ENCODE measurements around the gene CAMK2B.

Gene CAMK2B

DNA sequence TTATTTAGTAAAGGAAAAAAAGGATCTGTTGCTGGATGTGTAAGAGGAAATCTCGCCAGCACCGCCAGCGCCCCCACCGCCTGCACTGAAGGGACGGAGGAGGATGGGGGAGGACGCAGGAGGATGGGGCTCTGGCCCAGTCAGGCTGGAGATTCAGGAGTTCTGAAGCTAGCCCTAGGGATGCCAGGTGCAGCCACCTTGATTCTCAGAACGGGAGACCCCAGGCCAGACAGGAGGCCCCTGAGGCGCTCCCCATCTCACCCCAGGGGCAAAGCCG, 1.3 kb downstream of the CAMK2B start:
- TF ChIP-seq ZNF274 (IDR thresholded peaks at IDR 0.05; ENCODE audit: low read depth, low read length): no peak
- H3K4me3 ChIP-seq (ENCODE audit: low read length): no peak overlapping the region

- no peak overlapping the region for H3K4me3 ChIP-seq (ENCODE audit: low read length)
- TF ChIP-seq ZNF274 (IDR thresholded peaks at IDR 0.05; ENCODE audit: low read depth, low read length): no peak
Observed at GRCh38 chr7:44323381-44324203, 1.8 kb downstream of the CAMK2B start.

GRCh38 chr7:44322631-44323363, 2.6 kb downstream of the CAMK2B start:
- no peak overlapping the region for H3K4me3 ChIP-seq (ENCODE audit: low read length)
- no peak for TF ChIP-seq ZNF274 (IDR thresholded peaks at IDR 0.05; ENCODE audit: low read depth, low read length)

DNA sequence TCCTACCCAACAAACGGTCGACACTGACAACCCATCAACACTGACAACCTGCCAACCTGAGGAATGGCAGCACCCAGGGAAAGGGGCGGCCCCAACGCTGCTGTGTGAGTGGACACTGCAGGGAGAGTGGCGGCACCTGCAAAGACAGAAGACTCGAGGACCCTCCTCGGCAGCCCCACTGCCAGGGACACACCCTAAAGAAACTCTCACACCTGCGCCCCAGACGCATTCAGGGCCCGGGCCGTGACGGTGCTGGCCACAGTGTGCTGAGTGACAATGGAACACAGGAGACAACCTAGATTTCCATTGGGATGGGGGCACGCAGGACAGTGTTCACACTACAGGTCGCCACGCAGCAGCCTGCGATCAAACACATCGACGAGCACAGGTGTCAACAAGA, 3.6 kb downstream of the CAMK2B start:
- no peak for TF ChIP-seq ZNF274 (IDR thresholded peaks at IDR 0.05; ENCODE audit: low read depth, low read length)
- H3K4me3 ChIP-seq (ENCODE audit: low read length): no peak overlapping the region

- no peak overlapping the region for H3K4me3 ChIP-seq (ENCODE audit: low read length)
- no peak for TF ChIP-seq ZNF274 (IDR thresholded peaks at IDR 0.05; ENCODE audit: low read depth, low read length)
Observed at GRCh38 chr7:44320794-44321371, 4.5 kb downstream of the CAMK2B start.

GRCh38 chr7:44320141-44320540, 5.3 kb downstream of the CAMK2B start:
- no peak overlapping the region for H3K4me3 ChIP-seq (ENCODE audit: low read length)
- TF ChIP-seq ZNF274 (IDR thresholded peaks at IDR 0.05; ENCODE audit: low read depth, low read length): no peak

GRCh38 chr7:44318332-44318731, 7.1 kb downstream of the CAMK2B start:
- H3K4me3 ChIP-seq (ENCODE audit: low read length): no peak overlapping the region
- no peak for TF ChIP-seq ZNF274 (IDR thresholded peaks at IDR 0.05; ENCODE audit: low read depth, low read length)

- H3K4me3 ChIP-seq (ENCODE audit: low read length): no peak overlapping the region
- TF ChIP-seq ZNF274 (IDR thresholded peaks at IDR 0.05; ENCODE audit: low read depth, low read length): no peak
Observed at GRCh38 chr7:44315301-44315903, 10.0 kb downstream of the CAMK2B start.

DNA sequence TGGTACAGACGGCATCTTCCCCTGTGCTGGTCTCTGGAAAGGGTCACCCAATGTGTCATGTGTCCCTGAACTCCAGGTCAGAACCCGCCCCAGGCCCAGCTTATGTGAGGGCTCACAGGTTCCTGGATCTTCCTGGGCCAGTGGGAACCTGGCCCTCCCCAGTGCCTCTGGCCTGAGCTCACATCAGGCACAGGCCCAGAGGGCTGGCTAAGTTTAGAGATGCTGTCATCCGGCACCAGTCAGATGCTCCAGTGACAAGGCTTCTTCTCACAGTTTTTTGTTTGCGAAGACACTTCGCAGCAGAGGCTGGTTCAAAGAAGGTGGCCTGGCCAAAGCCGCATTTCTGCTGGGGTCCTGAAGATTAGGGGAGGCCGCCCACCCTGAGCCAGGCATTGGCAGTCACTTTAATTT, 11.8 kb downstream of the CAMK2B start:
- H3K4me3 ChIP-seq (ENCODE audit: low read length): no peak overlapping the region
- TF ChIP-seq ZNF274 (IDR thresholded peaks at IDR 0.05; ENCODE audit: low read depth, low read length): no peak

GRCh38 chr7:44313016-44313415, 12.4 kb downstream of the CAMK2B start:
- no peak overlapping the region for H3K4me3 ChIP-seq (ENCODE audit: low read length)
- TF ChIP-seq ZNF274 (IDR thresholded peaks at IDR 0.05; ENCODE audit: low read depth, low read length): no peak

GRCh38 chr7:44311561-44312495, 13.6 kb downstream of the CAMK2B start:
- no peak overlapping the region for H3K4me3 ChIP-seq (ENCODE audit: low read length)
- no peak for TF ChIP-seq ZNF274 (IDR thresholded peaks at IDR 0.05; ENCODE audit: low read depth, low read length)

GRCh38 chr7:44310221-44310848, 15.1 kb downstream of the CAMK2B start:
- no peak for TF ChIP-seq ZNF274 (IDR thresholded peaks at IDR 0.05; ENCODE audit: low read depth, low read length)
- no peak overlapping the region; the same call in 1 of the 2 replicates for H3K4me3 ChIP-seq (ENCODE audit: low read length)

Measured in GM08714 (cell line).